Ishikawa (cell line): ENCODE data around the gene LINGO1.

Experiments
- CEBPB ChIP-seq: IDR thresholded peaks from 2 replicates; pipeline ENCODE4 v1.6.1; 2012
- CREB1 ChIP-seq: IDR thresholded peaks from 2 replicates; pipeline ENCODE4 v1.6.1; 2012; ENCODE audit warnings: low read depth
- EGR1 ChIP-seq: IDR thresholded peaks from 2 replicates; pipeline ENCODE4 v1.6.1; 2012
- EP300 ChIP-seq: IDR thresholded peaks from 2 replicates; pipeline ENCODE4 v1.6.1; 2012; ENCODE audit warnings: borderline replicate concordance
- FOXM1 ChIP-seq: IDR thresholded peaks from 2 replicates; pipeline ENCODE4 v1.6.1; 2012; ENCODE audit warnings: low read depth, borderline replicate concordance
- NFIC ChIP-seq: IDR thresholded peaks from 2 replicates; pipeline ENCODE4 v1.6.1; 2012
- RAD21 ChIP-seq: IDR thresholded peaks from 2 replicates; pipeline ENCODE4 v1.6.1; 2012; ENCODE audit warnings: low read depth
- REST ChIP-seq: IDR thresholded peaks from 2 replicates; pipeline ENCODE4 v1.6.1; 2012; ENCODE audit warnings: low read depth, mild to moderate bottlenecking
- TAF1 ChIP-seq: IDR thresholded peaks from 2 replicates; pipeline ENCODE4 v1.6.1; 2012; ENCODE audit warnings: low read depth, mild to moderate bottlenecking
- TCF12 ChIP-seq: IDR thresholded peaks from 2 replicates; pipeline ENCODE4 v1.6.1; 2012; ENCODE audit warnings: low read depth
- TEAD4 ChIP-seq: IDR thresholded peaks from 2 replicates; pipeline ENCODE4 v1.6.1; 2012
- USF1 ChIP-seq: IDR thresholded peaks from 2 replicates; pipeline ENCODE4 v1.6.1; 2012
- YY1 ChIP-seq: IDR thresholded peaks from 2 replicates; pipeline ENCODE4 v1.6.1; 2012; ENCODE audit warnings: low read depth
- ZBTB7A ChIP-seq: IDR thresholded peaks from 2 replicates; pipeline ENCODE4 v1.6.1; 2012; ENCODE audit warnings: low read depth
- TF ChIP-seq, protein P1 (sequence below): IDR thresholded peaks from 2 replicates; pipeline ENCODE4 v1.6.1; 2012

The LINGO1 gene

GRCh38 chr15:77628010-77628409 is 4.7 kb downstream of the LINGO1 start:
- TF ChIP-seq FOXM1 (no peak), TCF12 (no peak), EGR1 (no peak), TEAD4 (no peak), CEBPB (no peak), CREB1 (no peak), USF1 (no peak), REST (no peak), RAD21 (no peak), NFIC (no peak), ZBTB7A (no peak), YY1 (no peak)
- TF ChIP-seq, protein P1, sequence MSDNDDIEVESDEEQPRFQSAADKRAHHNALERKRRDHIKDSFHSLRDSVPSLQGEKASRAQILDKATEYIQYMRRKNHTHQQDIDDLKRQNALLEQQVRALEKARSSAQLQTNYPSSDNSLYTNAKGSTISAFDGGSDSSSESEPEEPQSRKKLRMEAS = no peak

DNA sequence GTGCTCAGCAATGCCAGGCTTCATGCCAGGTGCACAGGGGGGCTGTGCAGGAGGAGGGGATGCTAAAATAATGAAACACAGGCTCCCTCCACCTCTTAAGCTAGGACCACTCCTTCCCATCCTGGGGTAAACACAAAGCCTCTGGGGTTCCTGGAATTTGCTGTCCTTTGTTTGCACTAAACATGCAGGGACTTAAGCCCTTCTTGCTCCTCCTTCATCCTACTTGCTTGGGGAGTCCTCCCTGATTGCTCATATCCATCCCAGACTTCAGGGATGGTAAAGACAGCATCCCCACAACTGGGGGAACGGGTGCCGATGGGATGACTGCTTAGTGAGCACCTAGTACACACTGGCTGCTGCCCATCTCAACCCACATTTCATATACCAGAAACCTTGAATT is 5.1 kb downstream of the LINGO1 start:
- TF ChIP-seq, protein P1 = no peak
- no peak for TF ChIP-seq USF1
- TF ChIP-seq CREB1 = no peak
- TF ChIP-seq YY1 = no peak
- no peak for TF ChIP-seq ZBTB7A
- no peak for TF ChIP-seq REST
- no peak for TF ChIP-seq EP300
- TF ChIP-seq TEAD4 = no peak
- TF ChIP-seq NFIC = no peak
- TF ChIP-seq TAF1 = no peak

GRCh38 chr15:77627067-77627466 is 5.6 kb downstream of the LINGO1 start:
- TF ChIP-seq TEAD4 (no peak), TCF12 (no peak), FOXM1 (no peak), RAD21 (no peak), CEBPB (no peak), NFIC (no peak), USF1 (no peak), EGR1 (no peak), YY1 (no peak), REST (no peak), ZBTB7A (no peak), TAF1 (no peak), EP300 (no peak), CREB1 (no peak)
- TF ChIP-seq, protein P1 = no peak

GRCh38 chr15:77626002-77626401 is 6.7 kb downstream of the LINGO1 start:
- TF ChIP-seq TEAD4 (no peak), ZBTB7A (no peak), FOXM1 (no peak), TAF1 (no peak), CREB1 (no peak)
